Fibroblast of pulmonary artery (primary cell): ENCODE data around the gene SLC23A2.

ENCODE experiments used
- DNase-seq: peaks from one replicate; pipeline ENCODE4 v3.0.0-alpha.2; 2010; ENCODE audit warnings: low read depth
- H3K4me3 ChIP-seq: replicated peaks from 2 replicates; pipeline ENCODE4 v1.5.1; 2011; ENCODE audit warnings: low read depth, mild to moderate bottlenecking, control low read depth, low read length, moderate library complexity
- TF ChIP-seq, protein P1 (sequence below): IDR thresholded peaks from 2 replicates; pipeline ENCODE4 v1.5.1; 2011; ENCODE audit warnings: mild to moderate bottlenecking, control low read depth, low read length, inconsistent platforms; ENCODE audit errors: missing control alignments

SLC23A2 gene

DNA sequence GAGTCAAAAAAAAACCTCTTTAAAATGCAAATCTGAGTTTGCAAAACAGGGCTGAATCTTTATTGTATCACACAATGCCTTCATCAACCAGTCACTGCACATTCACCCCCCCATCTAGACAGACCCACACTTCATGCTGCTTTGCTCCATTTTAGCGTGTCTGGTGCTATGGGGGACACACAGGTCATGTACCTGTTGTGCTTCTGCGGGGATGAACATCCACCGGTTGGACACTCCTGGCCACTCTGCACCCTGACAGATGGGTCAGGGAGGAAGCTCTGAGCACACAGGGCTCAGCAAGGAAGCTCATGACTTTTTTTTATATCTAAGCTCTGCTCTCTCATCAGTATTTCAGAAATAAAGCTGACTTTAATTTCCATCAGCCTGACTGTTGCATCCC is 143.3 kb downstream of the SLC23A2 start:
- no peak overlapping the region for H3K4me3 ChIP-seq
- DNase-seq: no peak
- TF ChIP-seq, protein P1, sequence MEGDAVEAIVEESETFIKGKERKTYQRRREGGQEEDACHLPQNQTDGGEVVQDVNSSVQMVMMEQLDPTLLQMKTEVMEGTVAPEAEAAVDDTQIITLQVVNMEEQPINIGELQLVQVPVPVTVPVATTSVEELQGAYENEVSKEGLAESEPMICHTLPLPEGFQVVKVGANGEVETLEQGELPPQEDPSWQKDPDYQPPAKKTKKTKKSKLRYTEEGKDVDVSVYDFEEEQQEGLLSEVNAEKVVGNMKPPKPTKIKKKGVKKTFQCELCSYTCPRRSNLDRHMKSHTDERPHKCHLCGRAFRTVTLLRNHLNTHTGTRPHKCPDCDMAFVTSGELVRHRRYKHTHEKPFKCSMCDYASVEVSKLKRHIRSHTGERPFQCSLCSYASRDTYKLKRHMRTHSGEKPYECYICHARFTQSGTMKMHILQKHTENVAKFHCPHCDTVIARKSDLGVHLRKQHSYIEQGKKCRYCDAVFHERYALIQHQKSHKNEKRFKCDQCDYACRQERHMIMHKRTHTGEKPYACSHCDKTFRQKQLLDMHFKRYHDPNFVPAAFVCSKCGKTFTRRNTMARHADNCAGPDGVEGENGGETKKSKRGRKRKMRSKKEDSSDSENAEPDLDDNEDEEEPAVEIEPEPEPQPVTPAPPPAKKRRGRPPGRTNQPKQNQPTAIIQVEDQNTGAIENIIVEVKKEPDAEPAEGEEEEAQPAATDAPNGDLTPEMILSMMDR: no peak

DNA sequence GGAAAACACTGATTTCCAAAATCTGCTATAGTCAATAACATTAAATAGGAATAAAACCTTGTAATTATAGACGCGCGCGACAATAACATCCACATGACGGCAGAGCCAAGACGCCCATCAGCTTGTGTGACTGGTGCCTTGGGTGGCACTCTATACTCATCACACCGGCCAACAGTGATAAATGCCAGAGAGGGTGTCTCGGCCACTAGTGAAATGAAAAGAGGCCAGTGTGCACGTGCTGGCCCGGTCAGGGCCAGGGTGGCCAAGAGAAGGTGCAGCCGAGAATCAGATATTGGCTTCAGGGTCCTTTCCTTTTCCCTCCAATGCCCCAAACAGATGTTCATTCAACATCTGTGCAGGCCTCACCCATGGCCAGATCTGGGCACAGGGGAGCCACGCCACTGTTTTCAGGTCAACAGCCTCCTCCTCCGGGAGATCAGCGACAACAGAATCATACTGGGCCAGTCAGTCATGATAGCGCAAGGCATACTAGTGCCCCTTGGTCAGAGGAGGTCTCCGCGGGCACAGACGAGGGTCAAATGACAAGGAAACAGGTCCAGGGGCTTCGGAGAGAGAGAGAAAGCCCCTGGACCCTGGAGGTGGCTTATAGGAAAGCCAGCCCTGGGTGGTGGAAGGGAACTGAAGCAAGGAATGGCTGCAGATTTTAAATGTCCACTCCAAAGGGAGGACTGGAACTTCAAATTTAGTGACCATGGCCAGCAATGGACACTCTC is 145.1 kb downstream of the SLC23A2 start:
- TF ChIP-seq, protein P1: no peak
- H3K4me3 ChIP-seq: no peak overlapping the region
- DNase-seq: no peak

DNA sequence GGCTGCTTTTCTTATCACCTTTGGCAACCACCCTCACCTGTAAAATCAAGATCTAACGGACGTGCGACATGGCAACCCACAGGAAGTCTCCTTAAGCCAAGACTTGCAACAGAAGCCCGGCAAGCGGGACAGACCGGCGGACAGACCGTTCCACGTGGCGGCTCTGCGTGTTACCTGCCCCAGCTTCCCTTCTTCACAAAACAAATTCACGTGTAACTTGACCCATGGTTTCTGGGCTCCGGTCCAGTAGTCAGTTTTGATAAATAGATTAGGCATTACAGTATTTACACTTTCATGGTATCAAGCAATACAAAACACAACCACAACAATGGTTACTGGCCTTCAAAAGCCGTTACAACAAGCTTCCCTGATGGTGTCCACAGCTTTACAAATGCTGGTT is 145.8 kb downstream of the SLC23A2 start:
- TF ChIP-seq, protein P1: no peak
- no peak for DNase-seq
- no peak overlapping the region for H3K4me3 ChIP-seq

DNA sequence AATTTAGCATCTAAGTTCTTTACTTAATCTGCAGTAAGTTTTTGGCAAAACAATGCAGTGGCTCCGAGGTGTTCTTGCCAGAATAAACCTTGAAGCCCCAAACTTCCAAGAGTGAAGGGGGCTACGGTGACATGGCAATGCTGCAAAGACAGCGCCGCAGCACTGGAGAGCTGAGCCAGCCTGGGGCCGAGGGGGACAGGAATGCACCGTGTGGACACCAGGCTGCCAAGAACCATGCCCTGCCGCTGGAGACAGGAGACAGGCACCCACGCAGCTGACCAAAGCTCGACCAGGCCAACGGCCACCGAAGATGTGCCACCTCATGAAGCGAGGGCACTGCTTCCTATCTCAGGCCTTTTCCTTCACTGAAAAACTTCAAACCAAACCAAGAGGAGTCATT is 146.2 kb downstream of the SLC23A2 start:
- no peak overlapping the region for H3K4me3 ChIP-seq

GRCh38 chr20:4854561-4854901 is 146.8 kb downstream of the SLC23A2 start:
- TF ChIP-seq, protein P1: no peak
- no peak for DNase-seq
- H3K4me3 ChIP-seq: no peak overlapping the region

More for the DNA sequence above, 146.2 kb downstream of the SLC23A2 start:
- TF ChIP-seq, protein P1: no peak
- DNase-seq: no peak

- no peak for DNase-seq
Observed at GRCh38 chr20:4853757-4854560, 147.4 kb downstream of the SLC23A2 start.

More at GRCh38 chr20:4853757-4854560, 147.4 kb downstream of the SLC23A2 start:
- no peak overlapping the region for H3K4me3 ChIP-seq
- TF ChIP-seq, protein P1: no peak
